ENCODE data around the gene SETBP1. TPM values are rescaled to one million over a fixed set of nuclear protein-coding genes. Genes with fewer than 3 reads are reported as not detected.
A peak's percentile ranks its signal among the peaks of the same experiment; 100 is the strongest.

The SETBP1 gene
- total RNA-seq, 4 donors from 2014 or later: 16.2 to 33.6 (median 24.4) TPM

GRCh38 chr18:44709307-44710126 lies 28.8 kb downstream of the SETBP1 start:
- no peaks in the 10 kb centered on the region for H3K9me3 ChIP-seq
- WGBS, 2 donors (ENCODE audit: low coverage in 1 of 2): 38 to 41% methylated on average over 5 to 9 of the region's 9 CpGs
- H3K4me3 ChIP-seq: no peak overlapping the region
- H3K4me1 ChIP-seq: peaks cover 4 to 43% (median 16%) of the 10 kb centered on the region in 4 donors
- TF ChIP-seq, protein P1, sequence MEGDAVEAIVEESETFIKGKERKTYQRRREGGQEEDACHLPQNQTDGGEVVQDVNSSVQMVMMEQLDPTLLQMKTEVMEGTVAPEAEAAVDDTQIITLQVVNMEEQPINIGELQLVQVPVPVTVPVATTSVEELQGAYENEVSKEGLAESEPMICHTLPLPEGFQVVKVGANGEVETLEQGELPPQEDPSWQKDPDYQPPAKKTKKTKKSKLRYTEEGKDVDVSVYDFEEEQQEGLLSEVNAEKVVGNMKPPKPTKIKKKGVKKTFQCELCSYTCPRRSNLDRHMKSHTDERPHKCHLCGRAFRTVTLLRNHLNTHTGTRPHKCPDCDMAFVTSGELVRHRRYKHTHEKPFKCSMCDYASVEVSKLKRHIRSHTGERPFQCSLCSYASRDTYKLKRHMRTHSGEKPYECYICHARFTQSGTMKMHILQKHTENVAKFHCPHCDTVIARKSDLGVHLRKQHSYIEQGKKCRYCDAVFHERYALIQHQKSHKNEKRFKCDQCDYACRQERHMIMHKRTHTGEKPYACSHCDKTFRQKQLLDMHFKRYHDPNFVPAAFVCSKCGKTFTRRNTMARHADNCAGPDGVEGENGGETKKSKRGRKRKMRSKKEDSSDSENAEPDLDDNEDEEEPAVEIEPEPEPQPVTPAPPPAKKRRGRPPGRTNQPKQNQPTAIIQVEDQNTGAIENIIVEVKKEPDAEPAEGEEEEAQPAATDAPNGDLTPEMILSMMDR (IDR thresholded peaks at IDR 0.05): no peak
- TF ChIP-seq POLR2A (IDR thresholded peaks at IDR 0.05) (no peak), EP300 (IDR thresholded peaks at IDR 0.05; ENCODE audit: low read depth) (no peak), POLR2AphosphoS5 (IDR thresholded peaks at IDR 0.05) (no peak)
- peak overlapping the region; percentile 55 to 78 (median 69) for H3K27ac ChIP-seq
- H3K36me3 ChIP-seq: no peaks in the 10 kb centered on the region
- intact Hi-C loops (cut with DNase I; ENCODE audit: low total_unique reads) (no loop called here), in situ Hi-C loops (cut with MboI; ENCODE audit: low pct_ligation_motif_present in 1 of 4, low pct_unique_long_range_greater_than_20kb in 1 of 4, low sequenced_read_pairs in 3 of 4) (no loop called here)
- H3K27me3 ChIP-seq: no peaks in the 10 kb centered on the region
- no peak for DNase-seq

- TF ChIP-seq POLR2A (IDR thresholded peaks at IDR 0.05) (no peak), POLR2AphosphoS5 (IDR thresholded peaks at IDR 0.05) (no peak), EP300 (IDR thresholded peaks at IDR 0.05; ENCODE audit: low read depth) (no peak)
- TF ChIP-seq, protein P1 (IDR thresholded peaks at IDR 0.05): no peak
- 90 to 100% methylated on average over 1 to 8 of the region's 8 CpGs for WGBS, 2 donors (ENCODE audit: low coverage in 1 of 2)
- peak overlapping the region in 1 of 4 donors; percentile 30 for H3K27ac ChIP-seq
- H3K9me3 ChIP-seq: no peaks in the 10 kb centered on the region
- H3K4me3 ChIP-seq: no peak overlapping the region
- DNase-seq: no peak
- in situ Hi-C loops (cut with MboI; ENCODE audit: low pct_ligation_motif_present in 1 of 4, low pct_unique_long_range_greater_than_20kb in 1 of 4, low sequenced_read_pairs in 3 of 4) (no loop called here), intact Hi-C loops (cut with DNase I; ENCODE audit: low total_unique reads) (no loop called here)
- H3K36me3 ChIP-seq: no peaks in the 10 kb centered on the region
- H3K27me3 ChIP-seq: no peaks in the 10 kb centered on the region
- peaks cover 8 to 51% (median 19%) of the 10 kb centered on the region in 4 donors for H3K4me1 ChIP-seq
Measured at GRCh38 chr18:44710931-44711330, 30.2 kb downstream of the SETBP1 start.

DNA sequence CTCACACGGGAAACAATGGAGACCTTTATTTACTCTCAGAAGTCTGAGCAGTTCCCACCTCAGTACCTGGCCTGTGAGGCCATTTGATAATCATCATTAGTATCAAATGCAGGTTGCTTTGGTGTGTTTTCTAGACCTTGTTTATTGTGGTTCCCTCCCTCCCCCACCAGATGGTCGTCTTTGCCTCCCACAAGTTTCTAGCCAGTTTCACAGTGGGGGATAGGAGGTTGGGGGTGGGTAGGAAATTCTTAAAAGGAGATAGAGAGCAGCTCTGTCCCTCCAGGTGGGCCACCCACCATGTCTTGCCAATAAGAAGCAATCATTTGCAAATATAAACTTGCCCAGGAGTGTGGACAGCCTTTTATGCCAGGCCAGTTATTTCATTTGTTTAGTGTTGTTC lies 31.3 kb downstream of the SETBP1 start:
- H3K4me1 ChIP-seq: peaks cover 13 to 53% (median 23%) of the 10 kb centered on the region in 4 donors
- in situ Hi-C loops (cut with MboI; ENCODE audit: low pct_ligation_motif_present in 1 of 4, low pct_unique_long_range_greater_than_20kb in 1 of 4, low sequenced_read_pairs in 3 of 4): no loop called here
- TF ChIP-seq, protein P1 (IDR thresholded peaks at IDR 0.05): no peak
- TF ChIP-seq POLR2AphosphoS5 (IDR thresholded peaks at IDR 0.05): no peak
- TF ChIP-seq EP300 (IDR thresholded peaks at IDR 0.05; ENCODE audit: low read depth): no peak
- TF ChIP-seq POLR2A (IDR thresholded peaks at IDR 0.05): no peak

DNA sequence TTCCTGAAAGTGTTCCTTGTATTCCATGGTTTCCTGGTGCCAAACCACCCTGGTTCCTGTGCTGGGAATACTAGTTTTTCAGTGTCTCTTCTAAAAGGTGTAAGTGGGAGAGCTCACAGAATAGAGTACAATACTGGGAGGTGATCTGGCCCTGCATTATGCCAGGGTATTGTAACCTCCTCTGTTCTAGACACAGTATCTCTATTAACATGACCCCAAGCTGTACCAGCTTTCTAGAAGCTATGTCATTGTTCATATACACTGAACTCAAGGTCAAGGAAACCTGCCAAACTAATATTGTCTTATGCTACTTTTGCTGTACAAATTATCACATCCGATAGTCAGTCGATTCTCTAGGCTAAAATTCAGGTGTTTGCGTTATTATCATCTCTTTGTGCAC lies 32.7 kb downstream of the SETBP1 start:
- 97 to 100% methylated on average over 3 of the region's 3 CpGs for WGBS, 2 donors (ENCODE audit: low coverage in 1 of 2)
- Histone ChIP-seq H3K4me3 (no peak overlapping the region), H3K27ac (no peak overlapping the region), H3K36me3 (no peaks in the 10 kb centered on the region), H3K9me3 (no peaks in the 10 kb centered on the region), H3K27me3 (no peaks in the 10 kb centered on the region), H3K4me1 (peaks cover 12 to 39% (median 18%) of the 10 kb centered on the region in 4 donors)
- in situ Hi-C loops (cut with MboI; ENCODE audit: low pct_ligation_motif_present in 1 of 4, low pct_unique_long_range_greater_than_20kb in 1 of 4, low sequenced_read_pairs in 3 of 4): no loop called here
- intact Hi-C loops (cut with DNase I; ENCODE audit: low total_unique reads): no loop called here
- DNase-seq: no peak
- TF ChIP-seq POLR2AphosphoS5 (IDR thresholded peaks at IDR 0.05): no peak
- no peak for TF ChIP-seq EP300 (IDR thresholded peaks at IDR 0.05; ENCODE audit: low read depth)
- TF ChIP-seq, protein P1 (IDR thresholded peaks at IDR 0.05): no peak
- TF ChIP-seq POLR2A (IDR thresholded peaks at IDR 0.05): no peak

More for the DNA sequence above, 31.3 kb downstream of the SETBP1 start:
- Histone ChIP-seq H3K36me3 (no peaks in the 10 kb centered on the region), H3K9me3 (no peaks in the 10 kb centered on the region), H3K4me3 (no peak overlapping the region), H3K27me3 (no peaks in the 10 kb centered on the region), H3K27ac (no peak overlapping the region)
- no peak for DNase-seq
- intact Hi-C loops (cut with DNase I; ENCODE audit: low total_unique reads): no loop called here
- 71 to 75% methylated on average over 2 of the region's 2 CpGs for WGBS, 2 donors (ENCODE audit: low coverage in 1 of 2)
